ENCODE results near the gene VAV1.
"Not testable (repeated sequence)": the region's sequence is repeated elsewhere in the genome, so short reads cannot be mapped to it uniquely, and the experiment has no call there.

The VAV1 gene

DNA sequence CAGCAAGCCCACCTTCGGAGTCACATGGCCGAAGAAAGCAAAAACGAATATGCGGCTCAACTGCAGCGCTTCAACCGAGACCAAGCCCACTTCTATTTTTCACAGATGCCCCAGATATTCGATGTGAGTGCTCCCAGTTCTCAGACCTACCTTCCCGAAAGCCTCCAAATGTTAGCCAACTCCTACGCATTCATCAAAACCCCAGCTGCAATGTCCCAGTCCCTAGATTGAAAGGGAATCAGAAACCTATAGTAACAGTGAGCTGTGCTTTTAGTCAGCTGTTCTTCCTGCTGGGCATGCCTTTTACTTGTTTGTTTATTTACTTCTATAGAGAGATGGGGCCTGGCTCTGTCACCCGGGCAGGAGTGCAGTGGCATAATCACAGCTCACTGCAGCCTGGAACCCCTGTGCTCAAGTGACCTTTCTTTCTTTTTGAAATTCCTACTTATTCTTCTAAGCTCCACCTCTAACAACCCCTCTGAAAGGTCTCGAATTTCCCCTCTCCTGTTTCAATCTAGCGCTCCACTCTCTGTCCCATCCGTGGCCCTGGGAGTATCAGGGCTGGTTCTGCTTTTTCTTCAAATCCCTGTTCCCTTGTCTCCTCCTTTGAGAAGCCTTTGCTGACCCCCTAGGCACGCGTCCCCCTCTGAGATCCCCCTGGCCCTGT lies 28.7 kb upstream of the VAV1 start:
- TF ChIP-seq, protein P1, sequence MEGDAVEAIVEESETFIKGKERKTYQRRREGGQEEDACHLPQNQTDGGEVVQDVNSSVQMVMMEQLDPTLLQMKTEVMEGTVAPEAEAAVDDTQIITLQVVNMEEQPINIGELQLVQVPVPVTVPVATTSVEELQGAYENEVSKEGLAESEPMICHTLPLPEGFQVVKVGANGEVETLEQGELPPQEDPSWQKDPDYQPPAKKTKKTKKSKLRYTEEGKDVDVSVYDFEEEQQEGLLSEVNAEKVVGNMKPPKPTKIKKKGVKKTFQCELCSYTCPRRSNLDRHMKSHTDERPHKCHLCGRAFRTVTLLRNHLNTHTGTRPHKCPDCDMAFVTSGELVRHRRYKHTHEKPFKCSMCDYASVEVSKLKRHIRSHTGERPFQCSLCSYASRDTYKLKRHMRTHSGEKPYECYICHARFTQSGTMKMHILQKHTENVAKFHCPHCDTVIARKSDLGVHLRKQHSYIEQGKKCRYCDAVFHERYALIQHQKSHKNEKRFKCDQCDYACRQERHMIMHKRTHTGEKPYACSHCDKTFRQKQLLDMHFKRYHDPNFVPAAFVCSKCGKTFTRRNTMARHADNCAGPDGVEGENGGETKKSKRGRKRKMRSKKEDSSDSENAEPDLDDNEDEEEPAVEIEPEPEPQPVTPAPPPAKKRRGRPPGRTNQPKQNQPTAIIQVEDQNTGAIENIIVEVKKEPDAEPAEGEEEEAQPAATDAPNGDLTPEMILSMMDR (IDR thresholded peaks at IDR 0.05; ENCODE audit: insufficient read depth, low read length, poor library complexity, severe bottlenecking): no peak
- TF ChIP-seq EZH2phosphoT487 (conservative IDR thresholded peaks at IDR 0.05; ENCODE audit: low read length): no peak
- no peak overlapping the region for H3K9ac ChIP-seq (ENCODE audit: low read length)
- no peaks in the 10 kb centered on the region for H3K79me2 ChIP-seq (ENCODE audit: insufficient read depth, low read length)
- no peaks in the 10 kb centered on the region for H4K20me1 ChIP-seq (ENCODE audit: low read depth, low read length)
- no peaks in the 10 kb centered on the region for H3K9me3 ChIP-seq (ENCODE audit: insufficient read depth, low read length)
- peaks cover 13% of the 10 kb centered on the region for H3F3A ChIP-seq (ENCODE audit: insufficient read depth)
- no peaks in the 10 kb centered on the region; the same call in 1 of the 2 replicates for H3K36me3 ChIP-seq (ENCODE audit: low read length)
- H3K27ac ChIP-seq (ENCODE audit: low read depth, low read length): no peak overlapping the region
- H3K4me2 ChIP-seq (ENCODE audit: low read depth, low read length, poor library complexity, severe bottlenecking): no peak overlapping the region
- no peaks in the 10 kb centered on the region for H3K9me2 ChIP-seq (replicated peaks; ENCODE audit: insufficient read depth, low read length)
- no peak overlapping the region for H2AFZ ChIP-seq (ENCODE audit: low read depth, low read length, severe bottlenecking)
- H3K27me3 ChIP-seq (ENCODE audit: low read length): no peaks in the 10 kb centered on the region
- no peak overlapping the region for H3K4me3 ChIP-seq (ENCODE audit: insufficient read depth, low read length, poor library complexity, severe bottlenecking)

DNA sequence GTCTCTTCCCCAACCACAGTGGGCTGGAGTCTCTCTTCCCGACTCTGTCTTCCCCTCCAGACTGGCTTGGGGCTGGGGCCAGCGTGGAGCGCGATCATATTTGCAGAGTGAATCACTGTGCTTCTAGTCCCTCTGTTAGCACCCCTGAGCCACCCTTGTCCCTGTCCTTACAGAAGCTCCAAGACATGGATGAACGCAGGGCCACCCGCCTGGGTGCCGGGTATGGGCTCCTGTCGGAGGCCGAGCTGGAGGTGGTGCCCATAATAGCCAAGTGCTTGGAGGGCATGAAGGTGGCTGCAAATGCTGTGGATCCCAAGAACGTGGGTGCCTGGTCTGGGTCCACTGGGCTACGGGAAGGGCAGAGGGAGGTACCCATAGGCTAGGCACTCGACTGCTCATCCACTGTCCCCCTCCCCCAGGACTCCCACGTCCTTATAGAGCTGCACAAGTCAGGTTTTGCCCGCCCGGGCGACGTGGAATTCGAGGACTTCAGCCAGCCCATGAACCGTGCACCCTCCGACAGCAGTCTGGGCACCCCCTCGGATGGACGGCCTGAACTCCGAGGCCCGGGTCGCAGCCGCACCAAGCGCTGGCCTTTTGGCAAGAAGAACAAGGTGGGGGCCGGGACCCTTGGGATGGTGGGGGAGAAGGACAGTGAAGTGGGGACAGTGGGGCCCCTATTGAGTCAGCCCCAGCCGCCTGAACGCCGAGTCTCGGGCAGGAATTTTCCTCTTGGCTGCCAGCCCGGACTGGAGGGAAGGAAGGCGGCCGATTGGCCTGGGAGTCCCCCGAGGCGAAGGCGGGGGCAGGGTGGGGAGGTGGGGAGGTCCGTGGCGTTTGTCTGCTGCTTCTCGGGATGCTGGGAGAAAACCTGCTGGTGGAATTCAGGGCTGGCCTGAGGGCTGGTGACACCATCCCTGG lies 27.9 kb upstream of the VAV1 start:
- H3K27me3 ChIP-seq (ENCODE audit: low read length): no peaks in the 10 kb centered on the region
- no peaks in the 10 kb centered on the region for H3K79me2 ChIP-seq (ENCODE audit: insufficient read depth, low read length)
- no peak overlapping the region for H3K27ac ChIP-seq (ENCODE audit: low read depth, low read length)
- H3K4me2 ChIP-seq (ENCODE audit: low read depth, low read length, poor library complexity, severe bottlenecking): no peak overlapping the region
- no peaks in the 10 kb centered on the region for H3K9me3 ChIP-seq (ENCODE audit: insufficient read depth, low read length)
- TF ChIP-seq EZH2phosphoT487 (conservative IDR thresholded peaks at IDR 0.05; ENCODE audit: low read length): no peak
- TF ChIP-seq, protein P1 (IDR thresholded peaks at IDR 0.05; ENCODE audit: insufficient read depth, low read length, poor library complexity, severe bottlenecking): no peak
- no peaks in the 10 kb centered on the region for H4K20me1 ChIP-seq (ENCODE audit: low read depth, low read length)
- no peak overlapping the region for H3K9ac ChIP-seq (ENCODE audit: low read length)
- no peaks in the 10 kb centered on the region; the same call in 1 of the 2 replicates for H3K36me3 ChIP-seq (ENCODE audit: low read length)
- H3K4me3 ChIP-seq (ENCODE audit: insufficient read depth, low read length, poor library complexity, severe bottlenecking): no peak overlapping the region
- no peak overlapping the region for H2AFZ ChIP-seq (ENCODE audit: low read depth, low read length, severe bottlenecking)
- no peaks in the 10 kb centered on the region for H3K9me2 ChIP-seq (replicated peaks; ENCODE audit: insufficient read depth, low read length)
- H3F3A ChIP-seq (ENCODE audit: insufficient read depth): peaks cover 9% of the 10 kb centered on the region; the same call in 1 of the 2 replicates

DNA sequence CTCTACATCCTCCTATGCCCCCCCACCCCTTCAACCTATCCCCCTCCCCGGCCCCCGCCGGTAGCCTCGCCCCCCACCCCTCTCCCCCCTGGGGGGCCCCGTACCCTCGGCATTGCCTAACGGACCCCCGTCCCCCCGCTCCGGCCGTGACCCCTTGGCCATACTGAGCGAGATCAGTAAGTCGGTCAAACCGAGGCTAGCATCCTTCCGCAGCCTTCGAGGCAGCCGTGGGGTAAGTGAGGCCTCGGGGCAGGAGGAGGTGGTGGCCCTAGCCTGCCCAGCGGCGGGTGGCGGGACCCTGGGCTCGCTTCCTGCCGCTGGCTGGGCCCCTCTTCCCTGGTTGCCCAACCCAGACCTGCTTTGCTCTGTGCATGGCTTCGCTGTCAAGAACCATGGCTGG lies 26.5 kb upstream of the VAV1 start:
- Histone ChIP-seq H3K4me2 (ENCODE audit: low read depth, low read length, poor library complexity, severe bottlenecking) (no peak overlapping the region), H3F3A (ENCODE audit: insufficient read depth) (peaks cover 6% of the 10 kb centered on the region; the same call in 1 of the 2 replicates), H3K9me3 (ENCODE audit: insufficient read depth, low read length) (no peaks in the 10 kb centered on the region), H3K36me3 (ENCODE audit: low read length) (no peaks in the 10 kb centered on the region; the same call in 1 of the 2 replicates), H4K20me1 (ENCODE audit: low read depth, low read length) (no peaks in the 10 kb centered on the region), H3K9ac (ENCODE audit: low read length) (no peak overlapping the region), H3K27ac (ENCODE audit: low read depth, low read length) (no peak overlapping the region), H2AFZ (ENCODE audit: low read depth, low read length, severe bottlenecking) (no peak overlapping the region), H3K27me3 (ENCODE audit: low read length) (no peaks in the 10 kb centered on the region), H3K4me3 (ENCODE audit: insufficient read depth, low read length, poor library complexity, severe bottlenecking) (no peak overlapping the region), H3K79me2 (ENCODE audit: insufficient read depth, low read length) (no peaks in the 10 kb centered on the region), H3K9me2 (replicated peaks; ENCODE audit: insufficient read depth, low read length) (no peaks in the 10 kb centered on the region)
- TF ChIP-seq EZH2phosphoT487 (conservative IDR thresholded peaks at IDR 0.05; ENCODE audit: low read length): no peak
- TF ChIP-seq, protein P1 (IDR thresholded peaks at IDR 0.05; ENCODE audit: insufficient read depth, low read length, poor library complexity, severe bottlenecking): no peak

GRCh38 chr19:6748543-6748942 lies 24.0 kb upstream of the VAV1 start:
- H3K4me3 ChIP-seq (ENCODE audit: insufficient read depth, low read length, poor library complexity, severe bottlenecking); H3K4me2 ChIP-seq (ENCODE audit: low read depth, low read length, poor library complexity, severe bottlenecking); H3K27me3 ChIP-seq (ENCODE audit: low read length); H3K9me3 ChIP-seq (ENCODE audit: insufficient read depth, low read length); H3K36me3 ChIP-seq (ENCODE audit: low read length); H2AFZ ChIP-seq (ENCODE audit: low read depth, low read length, severe bottlenecking); H4K20me1 ChIP-seq (ENCODE audit: low read depth, low read length); H3K9me2 ChIP-seq (replicated peaks; ENCODE audit: insufficient read depth, low read length); H3K27ac ChIP-seq (ENCODE audit: low read depth, low read length); H3F3A ChIP-seq (ENCODE audit: insufficient read depth); H3K9ac ChIP-seq (ENCODE audit: low read length); H3K79me2 ChIP-seq (ENCODE audit: insufficient read depth, low read length): not testable (repeated sequence)

All from SU-DHL-6 (cell line).